ENCODE measurements around the gene KCNIP4. TPM values are rescaled to one million over a fixed set of nuclear protein-coding genes. Genes with fewer than 3 reads are reported as not detected.

The KCNIP4 gene
- polyA plus RNA-seq, 1 donor (not counting 4 experiments of a cell fraction or from before 2014, with no cell fraction given), result 0.07 TPM

DNA sequence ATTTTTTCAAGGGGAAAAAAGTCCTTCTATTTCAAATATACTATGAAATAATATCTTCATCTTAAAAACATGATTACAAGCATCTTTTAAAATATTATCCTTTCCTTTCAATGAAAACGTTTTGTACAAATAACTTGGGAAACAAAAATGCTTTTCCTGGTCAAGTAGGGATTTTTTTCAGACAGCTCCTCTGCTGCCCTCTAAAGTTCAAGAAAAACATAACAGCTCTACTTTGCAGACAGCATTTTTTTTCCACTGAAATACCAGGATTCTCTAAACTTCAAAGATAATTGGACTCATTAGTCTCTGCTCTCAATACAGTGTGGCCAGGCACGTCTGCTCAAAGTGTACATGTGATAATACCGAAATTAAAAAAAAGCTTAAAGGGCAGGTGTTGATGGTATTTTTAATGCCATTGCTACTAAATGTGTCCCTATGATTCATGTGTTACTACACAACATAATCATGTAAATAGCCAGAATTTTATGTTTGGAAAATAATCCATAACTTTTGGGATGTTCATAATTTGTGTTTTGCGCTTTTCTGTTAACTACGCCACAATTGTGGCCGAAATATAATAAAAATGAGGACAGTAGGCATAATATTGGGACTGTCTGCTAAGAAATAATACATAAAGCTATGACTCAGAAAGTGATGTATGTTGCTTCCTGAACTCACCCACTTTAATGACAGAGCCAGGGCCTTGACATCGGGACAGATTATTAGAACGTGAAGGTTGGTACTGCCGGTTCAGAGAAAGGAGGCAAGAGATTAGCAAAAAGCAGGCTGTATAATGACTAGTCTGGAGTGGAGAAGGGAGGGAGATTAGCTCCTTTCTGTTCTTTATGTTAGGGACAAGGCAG is 478.9 kb downstream of the KCNIP4 start:
- H4K20me1 ChIP-seq (ENCODE audit: control insufficient read depth, extremely low read depth, insufficient read depth, low read length), result no peaks in the 10 kb centered on the region
- H3K4me1 ChIP-seq (ENCODE audit: control insufficient read depth, extremely low read depth, insufficient read depth, low read length), result peaks cover 14% of the 10 kb centered on the region
- TF ChIP-seq, protein P1, sequence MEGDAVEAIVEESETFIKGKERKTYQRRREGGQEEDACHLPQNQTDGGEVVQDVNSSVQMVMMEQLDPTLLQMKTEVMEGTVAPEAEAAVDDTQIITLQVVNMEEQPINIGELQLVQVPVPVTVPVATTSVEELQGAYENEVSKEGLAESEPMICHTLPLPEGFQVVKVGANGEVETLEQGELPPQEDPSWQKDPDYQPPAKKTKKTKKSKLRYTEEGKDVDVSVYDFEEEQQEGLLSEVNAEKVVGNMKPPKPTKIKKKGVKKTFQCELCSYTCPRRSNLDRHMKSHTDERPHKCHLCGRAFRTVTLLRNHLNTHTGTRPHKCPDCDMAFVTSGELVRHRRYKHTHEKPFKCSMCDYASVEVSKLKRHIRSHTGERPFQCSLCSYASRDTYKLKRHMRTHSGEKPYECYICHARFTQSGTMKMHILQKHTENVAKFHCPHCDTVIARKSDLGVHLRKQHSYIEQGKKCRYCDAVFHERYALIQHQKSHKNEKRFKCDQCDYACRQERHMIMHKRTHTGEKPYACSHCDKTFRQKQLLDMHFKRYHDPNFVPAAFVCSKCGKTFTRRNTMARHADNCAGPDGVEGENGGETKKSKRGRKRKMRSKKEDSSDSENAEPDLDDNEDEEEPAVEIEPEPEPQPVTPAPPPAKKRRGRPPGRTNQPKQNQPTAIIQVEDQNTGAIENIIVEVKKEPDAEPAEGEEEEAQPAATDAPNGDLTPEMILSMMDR (optimal IDR thresholded peaks at IDR 0.05 in 1 of 3, IDR thresholded peaks at IDR 0.05 in 1 of 3, conservative IDR thresholded peaks at IDR 0.05 in 1 of 3; ENCODE audit: extremely low read depth in 1 of 3, insufficient read depth in 2 of 3, low read length in 3 of 3), result peak in 2 of 3 experiments; percentile 56
- no peak for TF ChIP-seq EZH2 (IDR thresholded peaks at IDR 0.05; ENCODE audit: low read length)
- no peaks in the 10 kb centered on the region for H3K9me3 ChIP-seq (ENCODE audit: control insufficient read depth, low read depth, low read length)
- no peak for DNase-seq (ENCODE audit: low read depth, low spot score)
- H3K27me3 ChIP-seq (ENCODE audit: control insufficient read depth, extremely low read depth, insufficient read depth, low read length), result peaks cover 4% of the 10 kb centered on the region
- H3K4me3 ChIP-seq (ENCODE audit: control insufficient read depth in 2 of 3, extremely low read depth in 1 of 3, insufficient read depth in 2 of 3, low read depth in 1 of 3, low read length in 3 of 3), result no peak overlapping the region
- H3K27ac ChIP-seq (ENCODE audit: control insufficient read depth, insufficient read depth, low read length), result no peak overlapping the region
- dilution Hi-C loops (cut with MboI; ENCODE audit: extremely low pct_ligation_motif_present, low sequenced_read_pairs), result no loop called here
- no peak overlapping the region for H3K9ac ChIP-seq (ENCODE audit: control insufficient read depth, extremely low read depth, insufficient read depth, low read length)
- no peak overlapping the region for H2AFZ ChIP-seq (ENCODE audit: control insufficient read depth, low read length)
- no peak overlapping the region for H3K4me2 ChIP-seq (ENCODE audit: control insufficient read depth, extremely low read depth, insufficient read depth, low read depth, low read length)
- no peaks in the 10 kb centered on the region for H3K36me3 ChIP-seq (ENCODE audit: control insufficient read depth in 2 of 2, extremely low read depth in 1 of 2, insufficient read depth in 2 of 2, low read length in 2 of 2)
- no peaks in the 10 kb centered on the region for H3K9me1 ChIP-seq (ENCODE audit: control insufficient read depth, extremely low read depth, insufficient read depth, low read length)
- no peaks in the 10 kb centered on the region for H3K79me2 ChIP-seq (ENCODE audit: control insufficient read depth, insufficient read depth, low read length)
- FAIRE-seq, result no peak

DNA sequence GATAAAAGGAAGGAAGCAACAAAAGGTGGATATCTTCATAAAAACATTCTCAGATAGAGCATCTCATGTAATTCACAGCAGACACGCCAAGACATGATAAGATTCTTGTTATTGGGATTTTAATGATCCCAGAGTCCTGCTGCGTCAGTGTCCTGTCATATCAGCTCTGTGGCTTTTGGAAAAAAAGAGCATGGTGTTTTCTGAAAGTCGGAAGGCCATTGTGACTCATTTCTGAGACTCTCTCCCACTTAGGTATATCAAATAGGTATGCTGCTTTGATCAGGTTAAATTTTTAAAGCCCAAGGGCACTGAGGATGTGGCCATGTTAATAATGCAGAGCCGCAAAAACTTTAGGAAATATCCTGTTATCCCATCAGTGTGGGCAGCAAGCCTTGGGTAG is 481.0 kb downstream of the KCNIP4 start:
- Histone ChIP-seq H3K79me2 (ENCODE audit: control insufficient read depth, insufficient read depth, low read length) (no peaks in the 10 kb centered on the region), H3K36me3 (ENCODE audit: control insufficient read depth in 2 of 2, extremely low read depth in 1 of 2, insufficient read depth in 2 of 2, low read length in 2 of 2) (no peaks in the 10 kb centered on the region), H3K4me3 (ENCODE audit: control insufficient read depth in 2 of 3, extremely low read depth in 1 of 3, insufficient read depth in 2 of 3, low read depth in 1 of 3, low read length in 3 of 3) (no peak overlapping the region), H3K4me2 (ENCODE audit: control insufficient read depth, extremely low read depth, insufficient read depth, low read depth, low read length) (peak overlapping the region; percentile 31), H2AFZ (ENCODE audit: control insufficient read depth, low read length) (no peak overlapping the region), H3K27me3 (ENCODE audit: control insufficient read depth, extremely low read depth, insufficient read depth, low read length) (peaks cover 4% of the 10 kb centered on the region), H3K27ac (ENCODE audit: control insufficient read depth, insufficient read depth, low read length) (no peak overlapping the region), H3K9me3 (ENCODE audit: control insufficient read depth, low read depth, low read length) (no peaks in the 10 kb centered on the region), H3K9me1 (ENCODE audit: control insufficient read depth, extremely low read depth, insufficient read depth, low read length) (no peaks in the 10 kb centered on the region), H4K20me1 (ENCODE audit: control insufficient read depth, extremely low read depth, insufficient read depth, low read length) (no peaks in the 10 kb centered on the region), H3K9ac (ENCODE audit: control insufficient read depth, extremely low read depth, insufficient read depth, low read length) (no peak overlapping the region), H3K4me1 (ENCODE audit: control insufficient read depth, extremely low read depth, insufficient read depth, low read length) (peaks cover 14% of the 10 kb centered on the region)
- peak; percentile 84 for FAIRE-seq
- dilution Hi-C loops (cut with MboI; ENCODE audit: extremely low pct_ligation_motif_present, low sequenced_read_pairs), result no loop called here
- no peak for TF ChIP-seq EZH2 (IDR thresholded peaks at IDR 0.05; ENCODE audit: low read length)
- TF ChIP-seq, protein P1 (optimal IDR thresholded peaks at IDR 0.05 in 1 of 3, IDR thresholded peaks at IDR 0.05 in 1 of 3, conservative IDR thresholded peaks at IDR 0.05 in 1 of 3; ENCODE audit: extremely low read depth in 1 of 3, insufficient read depth in 2 of 3, low read length in 3 of 3), result no peak
- DNase-seq (ENCODE audit: low read depth, low spot score), result no peak

All from keratinocyte (primary cell).